Liver (tissue), 9 donors: ENCODE data around the gene FBXO34. TPM values are rescaled to one million over a fixed set of nuclear protein-coding genes. Genes with fewer than 3 reads are reported as not detected.

Experiments
- DNase-seq: peaks from one replicate; pipeline ENCODE4 v3.0.0-alpha.2; 2017; ENCODE audit warnings: low spot score
- H3K27ac ChIP-seq, 2 donors: one replicate each; pipeline ENCODE4 v1.7.0; 2013; ENCODE audit warnings: inconsistent platforms in 2 of 2, low read length in 2 of 2, control low read depth in 1 of 2, low read depth in 1 of 2, mild to moderate bottlenecking in 1 of 2
- H3K27me3 ChIP-seq, 4 donors: one replicate each; pipeline versions ENCODE4 v1.6.1 to v1.7.0; 2013; ENCODE audit warnings: low read length in 3 of 4, inconsistent platforms in 1 of 4, mild to moderate bottlenecking in 1 of 4, moderate library complexity in 1 of 4; ENCODE audit not compliant: control insufficient read depth in 4 of 4, insufficient read depth in 4 of 4
- H3K36me3 ChIP-seq, 4 donors: one replicate each; pipeline versions ENCODE4 v1.6.1 to v1.7.0; 2013; ENCODE audit warnings: low read length in 3 of 4, mild to moderate bottlenecking in 3 of 4, low read depth in 1 of 4, moderate library complexity in 1 of 4; ENCODE audit not compliant: control insufficient read depth in 4 of 4, insufficient read depth in 3 of 4
- H3K4me1 ChIP-seq, 4 donors: one replicate each; pipeline versions ENCODE4 v1.6.1 to v1.7.0; 2013; ENCODE audit warnings: low read length in 3 of 4, mild to moderate bottlenecking in 3 of 4, moderate library complexity in 1 of 4; ENCODE audit not compliant: control insufficient read depth in 4 of 4, insufficient read depth in 4 of 4
- H3K4me3 ChIP-seq, 3 donors: one replicate each; pipeline versions ENCODE4 v1.6.1 to v1.7.0; 2013; ENCODE audit warnings: low read length in 3 of 3, control low read depth in 1 of 3, low read depth in 1 of 3, mild to moderate bottlenecking in 1 of 3
- H3K9ac ChIP-seq, 2 donors: one replicate each; pipeline ENCODE4 v1.7.0; 2013; ENCODE audit warnings: low read length in 2 of 2, mild to moderate bottlenecking in 2 of 2, moderate library complexity in 2 of 2, control low read depth in 1 of 2, low read depth in 1 of 2
- H3K9me3 ChIP-seq, 4 donors: one replicate each; pipeline versions ENCODE4 v1.6.1 to v1.7.0; 2013; ENCODE audit warnings: low read length in 3 of 4; ENCODE audit not compliant: control insufficient read depth in 4 of 4
- CTCF ChIP-seq: fragments of 150-350 bp; IDR thresholded peaks from 2 replicates; pipeline ENCODE4 v1.5.1; 2017; ENCODE audit warnings: improper control_type of control experiment, low read depth, low read length; ENCODE audit not compliant: missing input control
- FOXA1 ChIP-seq: IDR thresholded peaks from 2 replicates; pipeline ENCODE4 v1.6.1; 2016; ENCODE audit warnings: antibody characterized with exemption
- FOXA2 ChIP-seq: IDR thresholded peaks from 2 replicates; pipeline ENCODE4 v1.6.1; 2016; ENCODE audit warnings: antibody characterized with exemption
- GABPA ChIP-seq, 2 donors: IDR thresholded peaks in 1 of 2; conservative IDR thresholded peaks in 1 of 2; 2 replicates each; pipeline ENCODE4 v1.6.1; 2016; ENCODE audit warnings: antibody characterized with exemption in 2 of 2, mild to moderate bottlenecking in 1 of 2, moderate library complexity in 1 of 2
- HNF4A ChIP-seq, 2 donors: conservative IDR thresholded peaks; 2 replicates each; pipeline ENCODE4 v1.6.1; 2016; ENCODE audit warnings: antibody characterized with exemption in 2 of 2, mild to moderate bottlenecking in 2 of 2
- HNF4G ChIP-seq: IDR thresholded peaks from 2 replicates; pipeline ENCODE4 v1.6.1; 2016; ENCODE audit warnings: antibody characterized with exemption
- JUND ChIP-seq, 2 donors: IDR thresholded peaks; 2 replicates each; pipeline ENCODE4 v1.6.1; 2016; ENCODE audit warnings: antibody characterized with exemption in 2 of 2
- MAX ChIP-seq: IDR thresholded peaks from 2 replicates; pipeline ENCODE4 v1.6.1; 2016; ENCODE audit warnings: antibody characterized with exemption
- RAD21 ChIP-seq, 2 donors: IDR thresholded peaks; 2 replicates each; pipeline ENCODE4 v1.6.1; 2016; ENCODE audit warnings: antibody characterized with exemption in 2 of 2, mild to moderate bottlenecking in 2 of 2
- REST ChIP-seq: IDR thresholded peaks from 2 replicates; pipeline ENCODE4 v1.6.1; 2016; ENCODE audit warnings: antibody characterized with exemption, mild to moderate bottlenecking
- RXRA ChIP-seq, 2 donors: IDR thresholded peaks; 2 replicates each; pipeline ENCODE4 v1.6.1; 2017 to 2018; ENCODE audit warnings: antibody characterized with exemption in 2 of 2, mild to moderate bottlenecking in 1 of 2
- SP1 ChIP-seq: IDR thresholded peaks from 2 replicates; pipeline ENCODE4 v1.6.1; 2018; ENCODE audit warnings: antibody characterized with exemption, mild to moderate bottlenecking
- TAF1 ChIP-seq: conservative IDR thresholded peaks from 2 replicates; pipeline ENCODE4 v1.6.1; 2016; ENCODE audit warnings: antibody characterized with exemption, mild to moderate bottlenecking
- YY1 ChIP-seq: IDR thresholded peaks from 2 replicates; pipeline ENCODE4 v1.6.1; 2016; ENCODE audit warnings: antibody characterized with exemption, mild to moderate bottlenecking
- ZBTB33 ChIP-seq: IDR thresholded peaks from 2 replicates; pipeline ENCODE4 v1.6.1; 2016; ENCODE audit warnings: antibody characterized with exemption
- WGBS: extraction: QIAGEN DNeasy Blood & Tissue Kit; methylation state at CpG from one replicate; pipeline ENCODE4 v1.1.7; 2013; 5-methylcytosine and 5-hydroxymethylcytosine counted together
- polyA plus RNA-seq, 2 donors: library from polyadenylated mRNA; stranded (reverse) in 1 of 2; unstranded in 1 of 2; fragments of 200-250 nt in 1 of 2; fragments of >200 nt in 1 of 2; fragmentation: Nextera tagmentation in 1 of 2; extraction: Ambion mirVana in 1 of 2; gene quantifications; one replicate each; pipeline versions ENCODE4 v1.2.1 to v1.2.3, GENCODE V29; 2013 to 2015
- total RNA-seq, 2 donors: library from RNA; depleted of rRNA; stranded (reverse); fragments of >200 nt; gene quantifications; one replicate each; pipeline ENCODE4 v1.2.3, GENCODE V29; 2014
- donor health status: healthy.
- donor health status: healthy.
- donor health status: healthy.
- donor health status: healthy.
- donor health status: healthy.

FBXO34 gene
- total and polyA plus RNA-seq, 4 donors: 4.2 to 25.8 (median 10.1) TPM

GRCh38 chr14:55336162-55336561 lies 64.9 kb downstream of the FBXO34 start:
- no peaks in the 10 kb centered on the region for H3K9me3 ChIP-seq
- TF ChIP-seq MAX: no peak
- no peak for TF ChIP-seq TAF1
- no peak for TF ChIP-seq HNF4A (conservative IDR thresholded peaks at IDR 0.05)
- no peak for TF ChIP-seq CTCF
- no peak for TF ChIP-seq YY1
- no peak for TF ChIP-seq GABPA (IDR thresholded peaks at IDR 0.05 in 1 of 2, conservative IDR thresholded peaks at IDR 0.05 in 1 of 2)
- TF ChIP-seq RAD21 (IDR thresholded peaks at IDR 0.05): no peak
- no peak for TF ChIP-seq FOXA1
- no peak for TF ChIP-seq JUND (IDR thresholded peaks at IDR 0.05)
- no peak for TF ChIP-seq ZBTB33
- no peak for TF ChIP-seq HNF4G
- TF ChIP-seq FOXA2: no peak
- TF ChIP-seq REST: no peak
- TF ChIP-seq SP1: no peak
- H3K4me1 ChIP-seq: peaks cover 0 to 13% (median 6%) of the 10 kb centered on the region in 4 donors
- WGBS: 64% methylated on average over 2 of the region's 2 CpGs
- DNase-seq: no peak
- H3K27ac ChIP-seq: no peak overlapping the region
- no peaks in the 10 kb centered on the region for H3K27me3 ChIP-seq
- H3K9ac ChIP-seq: no peak overlapping the region
- H3K4me3 ChIP-seq: no peak overlapping the region
- H3K36me3 ChIP-seq: no peaks in the 10 kb centered on the region

GRCh38 chr14:55336691-55337090 lies 65.5 kb downstream of the FBXO34 start:
- H3K27me3 ChIP-seq: no peaks in the 10 kb centered on the region
- no peaks in the 10 kb centered on the region for H3K9me3 ChIP-seq
- 87% methylated on average over 3 of the region's 3 CpGs for whole genome bisulfite sequencing
- no peak for TF ChIP-seq RXRA (IDR thresholded peaks at IDR 0.05)
- no peak overlapping the region for H3K9ac ChIP-seq
- peaks cover 0 to 13% (median 6%) of the 10 kb centered on the region in 4 donors for H3K4me1 ChIP-seq
- no peaks in the 10 kb centered on the region for H3K36me3 ChIP-seq
- no peak for DNase-seq
- H3K27ac ChIP-seq: no peak overlapping the region
- no peak overlapping the region for H3K4me3 ChIP-seq
